Skin epidermis (tissue), 12 donors: ENCODE results near the gene TSEN54.
A peak's percentile ranks its signal among the peaks of the same experiment; 100 is the strongest.
"Not testable (repeated sequence)": the region's sequence is repeated elsewhere in the genome, so short reads cannot be mapped to it uniquely, and the experiment has no call there.

Source experiments
- H3K27ac ChIP-seq, 21 experiments: fragments of 200-600 bp; sonication (generic) in 11 of 21; one replicate each; pipeline ENCODE4 v1.5.0; 2020; ENCODE audit warnings: mild to moderate bottlenecking in 3 of 21, inconsistent platforms in 2 of 21, moderate library complexity in 2 of 21
- H3K4me3 ChIP-seq, 7 experiments: fragments of 200-600 bp; sonication (generic) in 2 of 7; one replicate each; pipeline ENCODE4 v1.5.0; 2020; ENCODE audit warnings: inconsistent platforms in 2 of 7, mild to moderate bottlenecking in 2 of 7, moderate library complexity in 1 of 7

The TSEN54 gene

DNA sequence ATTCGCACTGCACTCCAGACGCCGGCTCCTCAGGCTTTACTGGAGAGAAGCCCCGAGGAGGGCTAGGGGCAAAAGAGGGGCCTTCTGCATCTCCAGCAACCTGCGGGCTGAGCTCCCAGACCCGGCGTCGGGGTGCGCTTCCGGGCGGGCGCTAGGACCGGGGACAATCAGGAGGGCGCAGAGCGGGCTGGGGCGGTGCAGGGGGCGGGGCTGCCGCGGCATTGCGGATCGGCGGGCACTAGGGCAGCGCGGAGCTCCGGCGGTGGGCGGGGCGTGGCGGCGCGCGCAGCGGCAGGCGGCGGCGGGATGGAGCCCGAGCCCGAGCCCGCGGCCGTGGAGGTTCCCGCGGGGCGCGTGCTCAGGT, at the start of gene TSEN54:
TSEN54 (plus strand) TSS at position 274 of the 364 bp plus-strand sequence; CDS start at position 307, 33 bp downstream.
- H3K4me3 ChIP-seq, result peak within 1 kb of the TSS; percentile 73 to 96 (median 93)
- peak within 1 kb of the TSS; percentile 64 to 93 (median 86) for H3K27ac ChIP-seq

DNA sequence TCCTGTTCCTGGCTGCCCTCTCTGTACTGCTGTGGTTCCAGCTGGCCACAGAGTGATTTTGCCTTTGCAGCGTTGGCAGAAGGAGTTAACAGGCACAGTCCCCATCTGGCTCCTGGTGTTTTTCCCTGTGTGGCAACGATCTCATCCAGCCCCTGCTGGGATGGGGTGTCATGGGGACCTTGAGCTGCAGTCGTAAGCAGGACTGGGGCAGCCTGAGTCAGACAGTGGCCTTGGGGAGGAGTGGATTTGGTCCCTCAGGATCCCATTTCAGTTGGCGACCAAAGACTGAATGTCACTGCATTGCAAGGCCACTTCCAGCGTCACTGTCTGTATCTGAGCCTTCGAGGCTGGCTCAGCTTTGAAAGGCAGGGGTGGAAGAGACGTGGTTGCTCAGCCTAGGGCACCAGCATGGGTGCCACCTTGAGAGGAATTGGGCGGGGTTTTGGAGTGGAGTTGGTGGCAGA, 48.0 kb upstream of the TSEN54 start:
- Histone ChIP-seq H3K27ac (peak overlapping the region in 3 of 21 experiments; percentile 21 to 60 (median 38)), H3K4me3 (no peak overlapping the region)

- Histone ChIP-seq H3K27ac (peak overlapping the region in 2 of 21 experiments; percentile 21 to 60), H3K4me3 (no peak overlapping the region)
Observed at GRCh38 chr17:75468779-75469373, 47.5 kb upstream of the TSEN54 start.

GRCh38 chr17:75471207-75471606, 45.1 kb upstream of the TSEN54 start:
- H3K27ac ChIP-seq, result no peak overlapping the region
- H3K4me3 ChIP-seq, result no peak overlapping the region

- Histone ChIP-seq H3K27ac (no peak overlapping the region), H3K4me3 (no peak overlapping the region)
Observed at GRCh38 chr17:75472119-75472518, 44.2 kb upstream of the TSEN54 start.

DNA sequence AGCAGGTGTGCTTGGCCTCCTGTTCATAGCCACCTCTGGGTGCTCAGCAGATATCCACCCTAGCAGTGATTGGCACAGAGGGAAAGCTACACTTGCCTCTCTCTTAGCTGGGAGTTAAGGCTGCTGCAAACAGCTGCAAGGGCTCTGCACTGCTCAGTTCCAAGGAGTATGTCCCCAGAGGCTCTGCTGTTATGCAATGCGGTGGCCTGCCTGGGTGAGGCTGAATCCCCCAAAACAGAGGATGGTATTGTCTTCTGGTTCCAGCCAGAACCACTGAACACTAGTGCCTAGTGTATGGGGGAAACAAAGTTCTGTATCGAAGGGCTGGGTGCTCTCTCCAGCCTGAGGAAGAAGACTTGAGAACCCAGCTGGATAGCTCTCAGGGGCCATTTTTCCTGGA, 43.1 kb upstream of the TSEN54 start:
- Histone ChIP-seq H3K27ac (no peak overlapping the region), H3K4me3 (no peak overlapping the region)

DNA sequence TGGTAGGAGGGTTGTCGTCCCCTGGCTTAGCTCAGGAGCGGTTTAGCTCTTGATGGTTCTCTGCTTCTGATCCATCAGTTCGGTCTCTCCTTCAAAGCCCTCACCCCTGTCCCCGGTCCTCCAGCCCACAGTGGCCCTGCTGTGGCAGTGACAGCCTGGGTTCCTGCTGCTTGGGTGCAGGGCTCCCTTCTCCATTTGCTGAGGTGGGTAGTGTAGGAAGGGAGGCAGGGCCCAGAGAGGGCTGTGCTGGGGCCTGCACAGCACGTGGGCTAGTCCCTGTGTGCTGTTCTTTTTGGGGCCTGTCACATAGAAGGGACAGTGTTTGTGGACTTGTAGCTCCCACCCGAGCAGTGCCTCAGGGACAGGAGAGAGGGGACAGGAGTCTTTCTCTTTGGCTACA, 41.6 kb upstream of the TSEN54 start:
- H3K4me3 ChIP-seq, result no peak overlapping the region
- H3K27ac ChIP-seq, result peak overlapping the region in 2 of 21 experiments; percentile 30 to 62

- no peak overlapping the region for H3K4me3 ChIP-seq
- H3K27ac ChIP-seq, result peak overlapping the region in 5 of 21 experiments; percentile 30 to 62 (median 47)
Observed at GRCh38 chr17:75475144-75475835, 41.0 kb upstream of the TSEN54 start.

DNA sequence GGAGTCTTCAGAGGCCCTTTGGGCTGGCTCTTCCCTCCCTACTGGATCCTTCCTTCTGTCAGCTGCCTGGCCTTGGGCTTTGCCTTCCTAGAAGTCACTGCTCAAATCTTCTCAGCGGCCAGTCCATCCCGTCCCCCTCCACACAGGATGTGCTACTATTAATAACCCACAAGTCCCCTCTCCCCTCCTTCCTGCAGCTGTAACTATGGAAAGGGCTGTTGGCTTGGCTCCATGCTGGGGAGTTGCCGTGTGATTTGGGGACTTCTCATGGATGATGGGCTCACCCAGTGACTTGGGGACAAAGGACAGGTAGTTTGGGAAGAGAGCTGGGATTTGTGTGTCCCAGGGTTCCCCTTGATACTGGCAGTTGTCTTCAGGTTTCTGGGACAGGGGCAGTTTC, 40.5 kb upstream of the TSEN54 start:
- H3K4me3 ChIP-seq, result no peak overlapping the region

GRCh38 chr17:75476271-75476671, 40.1 kb upstream of the TSEN54 start:
- Histone ChIP-seq H3K27ac (peak overlapping the region in 10 of 21 experiments; percentile 14 to 72 (median 24)), H3K4me3 (no peak overlapping the region)

More for the DNA sequence above, 40.5 kb upstream of the TSEN54 start:
- peak overlapping the region in 10 of 21 experiments; percentile 15 to 62 (median 28) for H3K27ac ChIP-seq

DNA sequence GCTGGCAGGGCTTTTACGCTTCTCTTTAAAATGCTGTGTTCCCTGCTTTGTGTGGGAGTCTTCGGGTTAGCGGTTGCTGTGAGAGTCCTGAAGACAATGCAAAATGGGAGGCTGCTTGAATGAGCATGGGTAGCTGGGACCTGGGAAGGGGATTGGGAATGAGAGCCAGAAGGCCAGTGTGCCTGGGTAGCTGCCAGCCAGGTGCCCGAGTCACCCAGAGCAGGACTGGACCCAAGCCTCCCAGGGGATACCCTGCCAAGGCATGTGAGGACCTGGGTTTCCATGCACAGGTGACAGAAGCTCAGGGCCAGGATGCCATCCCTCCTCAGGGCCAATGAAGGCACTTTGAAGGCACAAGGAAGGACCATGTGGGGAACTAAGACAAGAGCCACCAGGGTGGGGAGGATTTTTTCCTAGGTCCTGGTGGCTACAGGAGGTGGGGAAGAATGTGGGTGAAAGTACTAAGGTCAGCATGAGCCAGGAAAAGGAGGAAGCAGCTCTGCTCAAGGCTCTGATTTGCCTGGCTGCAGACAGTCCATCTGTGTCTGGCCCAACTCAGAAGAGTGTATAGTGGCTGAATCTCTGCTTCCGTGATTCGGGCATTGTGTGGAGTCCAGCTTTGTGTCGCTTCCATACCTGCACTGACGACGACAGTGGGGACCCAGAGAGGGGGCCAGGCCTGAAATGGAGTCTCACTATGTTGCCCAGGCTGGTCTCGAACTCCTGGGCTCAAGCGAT, 39.4 kb upstream of the TSEN54 start:
- H3K4me3 ChIP-seq, result no peak overlapping the region
- peak overlapping the region in 7 of 21 experiments; percentile 15 to 72 (median 30) for H3K27ac ChIP-seq

- H3K27ac ChIP-seq, result not testable (repeated sequence)
Observed at GRCh38 chr17:75477490-75477862, 38.9 kb upstream of the TSEN54 start.

GRCh38 chr17:75478508-75478907, 37.8 kb upstream of the TSEN54 start:
- no peak overlapping the region for H3K27ac ChIP-seq
- H3K4me3 ChIP-seq, result no peak overlapping the region

More at GRCh38 chr17:75477490-75477862, 38.9 kb upstream of the TSEN54 start:
- H3K4me3 ChIP-seq, result not testable (repeated sequence)

GRCh38 chr17:75480281-75480680, 36.0 kb upstream of the TSEN54 start:
- H3K27ac ChIP-seq, result peak overlapping the region in 3 of 21 experiments; percentile 28 to 68 (median 32)
- no peak overlapping the region for H3K4me3 ChIP-seq

- Histone ChIP-seq H3K4me3 (no peak overlapping the region), H3K27ac (peak overlapping the region in 5 of 21 experiments; percentile 34 to 68 (median 53))
Observed at GRCh38 chr17:75481194-75482068, 34.9 kb upstream of the TSEN54 start.

- Histone ChIP-seq H3K4me3 (no peak overlapping the region), H3K27ac (peak overlapping the region in 4 of 21 experiments; percentile 24 to 68 (median 52))
Observed at GRCh38 chr17:75482098-75482942, 34.0 kb upstream of the TSEN54 start.

DNA sequence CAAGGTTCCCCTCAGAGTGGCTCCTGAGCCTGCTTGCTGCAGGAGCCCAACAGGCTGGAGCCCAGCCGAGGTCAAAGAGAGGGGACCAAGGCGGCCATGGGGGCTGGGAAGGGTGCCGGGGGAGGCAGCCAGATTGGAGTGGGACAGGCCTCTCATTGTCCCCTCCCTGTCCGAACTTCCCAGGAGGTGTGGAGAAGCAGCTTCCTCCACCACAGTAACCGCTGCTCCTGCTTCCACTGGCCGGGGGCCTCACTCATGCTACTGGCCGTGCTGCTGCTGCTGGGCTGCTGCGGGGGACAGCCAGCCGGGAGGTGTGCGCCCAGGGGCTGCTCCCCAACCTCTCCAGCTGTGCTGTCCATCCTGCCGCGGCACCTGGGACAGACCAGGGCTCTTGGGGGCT, 30.6 kb upstream of the TSEN54 start:
- H3K27ac ChIP-seq, result peak overlapping the region in 4 of 21 experiments; percentile 6 to 49 (median 35)
- H3K4me3 ChIP-seq, result no peak overlapping the region

- Histone ChIP-seq H3K27ac (peak overlapping the region in 8 of 21 experiments; percentile 27 to 92 (median 72)), H3K4me3 (no peak overlapping the region)
Observed at GRCh38 chr17:75486151-75486550, 30.2 kb upstream of the TSEN54 start.
